ENCODE results near the gene CCDC73. TPM values are rescaled to one million over a fixed set of nuclear protein-coding genes. Genes with fewer than 3 reads are reported as not detected.
"Not testable (repeated sequence)": the region's sequence is repeated elsewhere in the genome, so short reads cannot be mapped to it uniquely, and the experiment has no call there.

The CCDC73 gene
- total RNA-seq, 2 donors from 2014 or later = not detected

- Histone ChIP-seq H3K36me3 (no peaks in the 10 kb centered on the region), H3K9me3 (no peaks in the 10 kb centered on the region), H3K27me3 (no peaks in the 10 kb centered on the region), H3K4me3 (no peak overlapping the region), H3K4me1 (no peaks in the 10 kb centered on the region), H3K27ac (no peak overlapping the region), H3K9ac (ENCODE audit: low read depth in 2 of 2, low read length in 2 of 2) (no peak overlapping the region)
- TF ChIP-seq, protein P1, sequence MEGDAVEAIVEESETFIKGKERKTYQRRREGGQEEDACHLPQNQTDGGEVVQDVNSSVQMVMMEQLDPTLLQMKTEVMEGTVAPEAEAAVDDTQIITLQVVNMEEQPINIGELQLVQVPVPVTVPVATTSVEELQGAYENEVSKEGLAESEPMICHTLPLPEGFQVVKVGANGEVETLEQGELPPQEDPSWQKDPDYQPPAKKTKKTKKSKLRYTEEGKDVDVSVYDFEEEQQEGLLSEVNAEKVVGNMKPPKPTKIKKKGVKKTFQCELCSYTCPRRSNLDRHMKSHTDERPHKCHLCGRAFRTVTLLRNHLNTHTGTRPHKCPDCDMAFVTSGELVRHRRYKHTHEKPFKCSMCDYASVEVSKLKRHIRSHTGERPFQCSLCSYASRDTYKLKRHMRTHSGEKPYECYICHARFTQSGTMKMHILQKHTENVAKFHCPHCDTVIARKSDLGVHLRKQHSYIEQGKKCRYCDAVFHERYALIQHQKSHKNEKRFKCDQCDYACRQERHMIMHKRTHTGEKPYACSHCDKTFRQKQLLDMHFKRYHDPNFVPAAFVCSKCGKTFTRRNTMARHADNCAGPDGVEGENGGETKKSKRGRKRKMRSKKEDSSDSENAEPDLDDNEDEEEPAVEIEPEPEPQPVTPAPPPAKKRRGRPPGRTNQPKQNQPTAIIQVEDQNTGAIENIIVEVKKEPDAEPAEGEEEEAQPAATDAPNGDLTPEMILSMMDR (IDR thresholded peaks at IDR 0.05) = no peak
- DNase-seq = no peak
- intact Hi-C loops (cut with DNase I) = no loop called here
Observed at GRCh38 chr11:32610797-32611352, 183.6 kb downstream of the CCDC73 start.

GRCh38 chr11:32608826-32609225 lies 185.6 kb downstream of the CCDC73 start:
- H3K9me3 ChIP-seq; intact Hi-C loops (cut with DNase I); H3K27ac ChIP-seq; DNase-seq; H3K36me3 ChIP-seq; H3K4me1 ChIP-seq; H3K9ac ChIP-seq (ENCODE audit: low read depth in 2 of 2, low read length in 2 of 2); H3K4me3 ChIP-seq; H3K27me3 ChIP-seq: not testable (repeated sequence)

DNA sequence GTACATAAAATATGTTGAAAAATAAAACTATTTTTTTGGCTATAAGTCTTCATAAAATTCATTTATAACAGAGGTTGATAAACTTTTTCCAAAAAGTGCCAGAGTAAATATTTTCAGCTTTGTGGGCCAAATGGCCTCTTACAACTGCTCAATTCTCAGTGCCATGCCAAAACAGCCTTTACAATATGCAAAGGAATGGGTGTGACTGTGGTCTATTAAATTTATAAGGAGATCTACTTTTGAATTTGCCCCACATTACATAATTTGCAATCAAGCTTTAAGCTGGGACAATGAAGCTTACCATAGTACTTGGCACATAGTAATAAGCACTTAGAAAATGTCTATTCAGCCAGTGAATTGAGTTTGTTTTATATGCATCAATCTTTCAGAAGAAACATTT lies 188.2 kb downstream of the CCDC73 start:
- Histone ChIP-seq H3K9ac (ENCODE audit: low read depth in 2 of 2, low read length in 2 of 2) (no peak overlapping the region), H3K4me3 (no peak overlapping the region), H3K36me3 (no peaks in the 10 kb centered on the region), H3K4me1 (no peaks in the 10 kb centered on the region), H3K9me3 (no peaks in the 10 kb centered on the region), H3K27me3 (no peaks in the 10 kb centered on the region), H3K27ac (no peak overlapping the region)
- DNase-seq = no peak
- TF ChIP-seq, protein P1 (IDR thresholded peaks at IDR 0.05) = no peak
- intact Hi-C loops (cut with DNase I) = no loop called here

GRCh38 chr11:32602657-32603415 lies 191.6 kb downstream of the CCDC73 start:
- Histone ChIP-seq H3K27me3 (no peaks in the 10 kb centered on the region), H3K9me3 (no peaks in the 10 kb centered on the region), H3K4me3 (no peak overlapping the region), H3K36me3 (no peaks in the 10 kb centered on the region), H3K4me1 (no peaks in the 10 kb centered on the region), H3K27ac (no peak overlapping the region), H3K9ac (ENCODE audit: low read depth in 2 of 2, low read length in 2 of 2) (no peak overlapping the region)
- intact Hi-C loops (cut with DNase I) = no loop called here
- DNase-seq = no peak
- TF ChIP-seq, protein P1 (IDR thresholded peaks at IDR 0.05) = no peak

DNA sequence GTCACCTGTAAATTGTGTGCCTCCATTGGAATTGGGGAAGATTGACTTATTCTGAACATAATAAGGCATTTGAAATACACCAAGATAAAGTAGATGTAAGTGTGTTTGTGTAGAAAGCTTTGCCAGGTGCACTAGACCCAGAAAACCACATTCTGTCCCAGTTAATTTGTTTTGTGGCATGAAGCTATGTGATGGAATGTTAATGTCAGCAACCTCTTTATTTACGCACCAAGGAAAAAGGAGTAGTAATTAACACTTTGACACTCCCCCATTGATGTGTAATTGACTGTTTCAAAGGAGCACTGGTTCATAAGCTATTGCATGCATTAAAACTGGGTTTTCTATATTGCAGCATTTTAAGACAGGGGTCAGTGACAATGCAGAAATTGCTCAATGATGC lies 196.5 kb downstream of the CCDC73 start:
- H3K36me3 ChIP-seq = peaks cover 18% of the 10 kb centered on the region
- H3K27me3 ChIP-seq = no peaks in the 10 kb centered on the region
- H3K9me3 ChIP-seq = no peaks in the 10 kb centered on the region
- intact Hi-C loops (cut with DNase I) = no loop called here
- DNase-seq = no peak
- TF ChIP-seq, protein P1 (IDR thresholded peaks at IDR 0.05) = no peak
- H3K27ac ChIP-seq = no peak overlapping the region
- no peak overlapping the region for H3K9ac ChIP-seq (ENCODE audit: low read depth in 2 of 2, low read length in 2 of 2)
- H3K4me1 ChIP-seq = no peaks in the 10 kb centered on the region
- H3K4me3 ChIP-seq = no peak overlapping the region

DNA sequence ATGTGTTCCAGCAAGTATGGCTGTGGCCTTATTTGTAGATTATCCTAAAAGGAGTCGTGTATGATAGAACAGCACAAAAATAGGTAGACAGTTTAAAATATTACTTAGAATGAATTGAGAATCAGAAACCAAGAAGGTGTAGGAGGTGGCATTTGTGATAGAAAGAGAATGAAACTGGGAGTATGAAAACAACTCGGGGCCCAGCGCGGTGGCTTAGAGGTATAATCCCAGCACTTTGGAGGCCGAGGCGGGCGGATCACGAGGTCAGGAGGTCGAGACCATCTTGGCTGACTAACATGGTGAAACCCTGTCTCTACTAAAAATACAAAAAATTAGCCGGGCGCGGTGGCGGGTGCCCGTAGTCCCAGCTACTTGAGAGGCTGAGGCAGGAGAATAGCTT lies 198.3 kb downstream of the CCDC73 start:
- H3K9ac ChIP-seq (ENCODE audit: low read depth in 2 of 2, low read length in 2 of 2); H3K4me1 ChIP-seq; H3K4me3 ChIP-seq; H3K9me3 ChIP-seq; H3K27ac ChIP-seq; DNase-seq; H3K27me3 ChIP-seq; intact Hi-C loops (cut with DNase I): not testable (repeated sequence)
- peaks cover 21% of the 10 kb centered on the region for H3K36me3 ChIP-seq

Measured in colonic mucosa (tissue), 4 donors.